ENCODE data around the gene ITGB4.
"Not testable (repeated sequence)": the region's sequence is repeated elsewhere in the genome, so short reads cannot be mapped to it uniquely, and the experiment has no call there.

The ITGB4 gene

GRCh38 chr17:75752802-75753513 is 31.7 kb downstream of the ITGB4 start:
- DNase-seq (ENCODE audit: low spot score), result no peak

DNA sequence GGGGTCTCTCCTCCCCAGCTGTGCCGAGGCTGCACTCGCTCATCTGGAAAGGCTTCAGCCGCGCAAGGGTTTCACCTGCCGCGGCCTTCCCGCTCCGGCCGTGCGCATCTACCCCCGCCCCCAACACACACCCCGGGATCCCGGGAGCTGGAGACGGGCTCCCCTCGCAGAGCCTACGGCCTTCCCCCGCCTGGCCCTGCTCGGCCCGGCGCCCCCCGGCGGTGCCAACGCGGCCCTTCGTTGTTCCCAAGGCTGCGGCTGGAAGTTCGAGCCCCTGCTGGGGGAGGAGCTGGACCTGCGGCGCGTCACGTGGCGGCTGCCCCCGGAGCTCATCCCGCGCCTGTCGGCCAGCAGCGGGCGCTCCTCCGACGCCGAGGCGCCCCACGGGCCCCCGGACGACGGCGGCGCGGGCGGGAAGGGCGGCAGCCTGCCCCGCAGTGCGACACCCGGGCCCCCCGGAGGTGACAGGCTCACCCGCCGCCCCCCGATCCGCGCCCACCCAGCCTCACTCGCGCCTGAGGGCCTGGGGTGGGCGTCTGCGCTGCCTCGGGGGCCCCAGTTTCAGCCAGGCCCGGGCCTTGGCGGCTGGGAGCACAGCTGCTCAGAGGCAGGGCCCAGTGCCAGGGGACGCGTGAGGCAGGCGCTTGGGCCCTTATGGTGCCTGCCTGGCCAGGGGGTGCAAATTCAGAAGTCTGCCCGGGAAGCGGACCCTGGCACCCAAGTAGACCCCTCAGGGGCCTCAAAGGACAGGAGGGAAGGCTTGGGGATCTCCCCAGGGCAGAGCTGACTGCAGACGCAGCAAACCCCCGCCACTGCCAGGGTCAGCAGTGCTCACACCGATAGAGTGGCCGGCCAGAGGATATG is 32.5 kb downstream of the ITGB4 start:
- no peak for DNase-seq (ENCODE audit: low spot score)

GRCh38 chr17:75754378-75755204 is 33.3 kb downstream of the ITGB4 start:
- no peak for DNase-seq (ENCODE audit: low spot score)

DNA sequence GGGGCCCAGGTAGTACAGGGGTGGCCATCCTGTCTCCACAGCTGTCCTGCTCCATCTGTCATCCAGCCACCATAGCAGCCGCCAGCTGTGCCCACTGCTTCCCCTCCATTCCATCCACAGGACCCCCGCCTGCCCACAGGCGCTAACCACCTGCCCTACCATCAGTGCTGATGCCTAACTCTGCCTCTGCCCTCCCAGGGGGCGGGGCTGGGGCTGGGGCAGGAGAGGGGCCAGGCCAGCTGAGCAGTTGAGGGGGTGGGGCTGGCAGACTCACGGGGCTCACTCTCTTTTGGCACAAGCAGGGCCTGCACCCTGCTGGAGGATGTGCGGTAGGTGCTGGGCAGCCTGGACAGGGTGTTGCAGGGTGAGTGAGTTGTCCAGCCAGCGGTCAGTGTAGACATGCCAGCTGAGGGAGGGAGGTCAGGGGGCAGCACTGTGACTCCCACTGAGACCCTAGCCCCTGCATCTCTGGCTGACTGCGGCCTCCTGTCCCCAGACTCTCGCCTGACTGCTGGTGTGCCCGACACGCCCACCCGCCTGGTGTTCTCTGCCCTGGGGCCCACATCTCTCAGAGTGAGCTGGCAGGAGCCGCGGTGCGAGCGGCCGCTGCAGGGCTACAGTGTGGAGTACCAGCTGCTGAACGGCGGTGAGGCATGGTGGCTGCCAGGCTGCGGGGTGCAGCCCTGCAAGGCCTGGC is 34.1 kb downstream of the ITGB4 start:
- DNase-seq (ENCODE audit: low spot score), result no peak

DNA sequence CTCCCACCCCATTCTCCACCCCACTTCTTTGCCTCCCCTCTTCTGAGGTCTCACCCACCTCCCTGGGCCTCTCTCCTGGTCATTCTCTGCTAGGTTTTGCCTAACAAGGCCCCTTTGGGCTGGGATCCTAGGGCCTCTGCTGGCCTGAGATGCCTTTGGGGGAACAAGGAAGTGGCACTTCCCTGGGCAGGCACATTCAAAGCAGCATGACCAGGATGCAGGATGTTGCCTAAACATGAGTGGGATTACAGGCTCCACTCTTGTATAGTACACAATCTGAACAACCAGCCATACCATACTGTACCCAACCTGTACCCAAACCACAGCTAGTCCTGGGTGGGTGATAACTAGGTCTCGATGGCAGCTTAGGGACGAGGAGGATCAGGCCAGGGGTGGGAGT is 34.7 kb downstream of the ITGB4 start:
- DNase-seq (ENCODE audit: low spot score), result no peak

- no peak for DNase-seq (ENCODE audit: low spot score)
Measured at GRCh38 chr17:75756451-75757085, 35.3 kb downstream of the ITGB4 start.

GRCh38 chr17:75757086-75757681 is 35.9 kb downstream of the ITGB4 start:
- no peak for DNase-seq (ENCODE audit: low spot score)

GRCh38 chr17:75758131-75758905 is 37.1 kb downstream of the ITGB4 start:
- DNase-seq (ENCODE audit: low spot score), result no peak

DNA sequence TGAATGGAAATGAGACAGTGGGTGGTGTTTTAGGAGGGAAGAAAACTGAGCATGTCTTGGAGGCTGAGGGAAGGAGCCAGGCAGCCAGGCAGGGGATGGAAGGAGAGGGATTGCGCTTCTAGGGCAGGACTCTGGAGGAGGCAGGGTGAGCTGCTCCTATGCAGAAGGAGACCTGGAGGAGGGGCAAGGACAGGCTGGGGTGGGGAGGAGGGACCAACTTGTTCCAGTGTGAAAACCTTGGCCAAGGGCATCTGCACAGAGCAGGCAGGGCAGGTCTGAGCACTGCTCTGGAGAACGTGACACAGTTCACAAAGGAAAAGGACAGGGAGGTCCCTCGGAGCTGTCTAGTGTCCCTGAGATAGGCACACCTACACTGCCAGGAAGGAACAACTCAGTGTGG is 38.2 kb downstream of the ITGB4 start:
- DNase-seq (ENCODE audit: low spot score), result no peak

DNA sequence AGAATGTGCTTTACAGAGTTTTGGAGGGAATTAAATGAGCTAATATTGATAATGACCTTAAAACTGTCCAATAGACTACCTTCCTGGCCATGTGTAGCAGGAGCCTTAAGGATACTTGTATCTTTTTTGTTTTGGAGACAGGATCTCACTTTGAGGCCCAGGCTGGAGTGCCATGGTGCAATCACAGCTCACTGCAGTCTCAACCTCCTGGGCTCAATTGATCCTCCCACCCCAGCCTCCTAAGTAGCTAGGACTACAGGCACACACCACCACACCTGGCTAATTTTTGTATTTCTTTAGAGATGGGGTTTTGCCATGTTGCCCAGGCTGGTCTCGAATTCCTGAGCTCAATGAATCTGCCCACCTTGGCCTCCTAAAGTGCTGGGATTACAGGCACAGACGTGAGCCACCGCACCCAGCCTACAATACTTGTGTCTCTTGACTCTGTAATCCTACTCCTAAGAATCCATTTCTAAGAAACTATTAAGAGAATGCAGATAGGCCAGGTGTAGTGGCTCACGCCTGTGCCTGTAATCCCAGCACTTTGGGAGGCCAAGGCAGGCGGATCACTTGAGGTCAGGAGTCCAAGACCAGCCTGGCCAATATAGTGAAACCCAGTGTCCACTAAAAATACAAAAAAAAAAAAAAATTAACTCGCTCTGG is 38.9 kb downstream of the ITGB4 start:
- DNase-seq (ENCODE audit: low spot score), result not testable (repeated sequence)

- DNase-seq (ENCODE audit: low spot score), result no peak
Measured at GRCh38 chr17:75762513-75763268, 41.4 kb downstream of the ITGB4 start.

GRCh38 chr17:75763269-75763607 is 42.0 kb downstream of the ITGB4 start:
- DNase-seq (ENCODE audit: low spot score), result no peak

- no peak for DNase-seq (ENCODE audit: low spot score)
Measured at GRCh38 chr17:75763613-75764416, 42.6 kb downstream of the ITGB4 start.

- no peak for DNase-seq (ENCODE audit: low spot score)
Measured at GRCh38 chr17:75764417-75764710, 43.1 kb downstream of the ITGB4 start.

GRCh38 chr17:75764711-75765421 is 43.6 kb downstream of the ITGB4 start, which contains the start of gene GALK1:
Gene GALK1 (minus strand): TSS chr17:75765192. CDS start chr17:75765136, 56 bp downstream.
- DNase-seq (ENCODE audit: low spot score), result peak; percentile 71

GRCh38 chr17:75765981-75766380 is 44.7 kb downstream of the ITGB4 start:
- no peak for DNase-seq (ENCODE audit: low spot score)

DNA sequence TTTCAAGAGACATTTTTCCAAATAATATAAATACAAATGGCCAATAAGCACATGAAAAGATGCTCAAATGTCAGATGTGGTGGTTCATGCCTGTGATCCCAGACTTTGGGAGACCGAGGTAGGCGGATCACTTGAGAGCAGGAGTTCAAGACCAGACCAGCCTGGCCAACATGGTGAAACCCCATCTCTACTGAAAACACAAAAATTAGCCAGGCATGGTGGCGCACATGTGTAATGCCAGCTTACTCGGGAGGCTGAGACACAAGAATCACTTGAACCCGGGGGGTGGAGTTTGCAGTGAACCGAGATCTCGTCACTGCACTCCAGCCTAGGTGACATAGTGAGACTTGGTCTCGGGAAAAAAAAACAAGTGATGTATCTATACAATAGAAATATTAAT is 46.6 kb downstream of the ITGB4 start:
- no peak for DNase-seq (ENCODE audit: low spot score)

GRCh38 chr17:75769536-75769935 is 48.3 kb downstream of the ITGB4 start:
- no peak for DNase-seq (ENCODE audit: low spot score)
